Measurements from ENCODE around the gene NR6A1.

NR6A1 gene

GRCh38 chr9:124606027-124606426 is 165.1 kb downstream of the NR6A1 start:
- DNase-seq = no peak

GRCh38 chr9:124605258-124605657 is 165.9 kb downstream of the NR6A1 start:
- DNase-seq = no peak

GRCh38 chr9:124602632-124603031 is 168.5 kb downstream of the NR6A1 start:
- no peak for DNase-seq

GRCh38 chr9:124602204-124602603 is 168.9 kb downstream of the NR6A1 start:
- no peak for DNase-seq

GRCh38 chr9:124600407-124600806 is 170.7 kb downstream of the NR6A1 start:
- no peak for DNase-seq

- DNase-seq = no peak
Measured at GRCh38 chr9:124599121-124599795, 171.9 kb downstream of the NR6A1 start.

GRCh38 chr9:124598048-124598447 is 173.1 kb downstream of the NR6A1 start:
- no peak for DNase-seq

- DNase-seq = no peak
Measured at GRCh38 chr9:124596172-124596839, 174.8 kb downstream of the NR6A1 start.

GRCh38 chr9:124595743-124596142 is 175.4 kb downstream of the NR6A1 start:
- peak; percentile 75 for DNase-seq

GRCh38 chr9:124594673-124595072 is 176.4 kb downstream of the NR6A1 start:
- no peak for DNase-seq

- DNase-seq = no peak
Measured at GRCh38 chr9:124594225-124594624, 176.9 kb downstream of the NR6A1 start.

GRCh38 chr9:124593651-124594058 is 177.5 kb downstream of the NR6A1 start:
- DNase-seq = peak; percentile 80

- DNase-seq = no peak
Measured at GRCh38 chr9:124593200-124593599, 177.9 kb downstream of the NR6A1 start.

- DNase-seq = no peak
Measured at GRCh38 chr9:124590889-124591641, 180.0 kb downstream of the NR6A1 start.

GRCh38 chr9:124584631-124585030 is 186.5 kb downstream of the NR6A1 start:
- no peak for DNase-seq

- DNase-seq = no peak
Measured at GRCh38 chr9:124583134-124583533, 188.0 kb downstream of the NR6A1 start.

- DNase-seq = no peak
Measured at GRCh38 chr9:124580186-124580585, 190.9 kb downstream of the NR6A1 start.

GRCh38 chr9:124576751-124577150 is 194.4 kb downstream of the NR6A1 start:
- no peak for DNase-seq

- no peak for DNase-seq
Measured at GRCh38 chr9:124574534-124575375, 196.4 kb downstream of the NR6A1 start.

- peak; percentile 75 for DNase-seq
Measured at GRCh38 chr9:124570942-124571666, 200.0 kb downstream of the NR6A1 start.

GRCh38 chr9:124569942-124570341 is 201.2 kb downstream of the NR6A1 start:
- DNase-seq = no peak

- DNase-seq = no peak
Measured at GRCh38 chr9:124567362-124567761, 203.7 kb downstream of the NR6A1 start.
